ENCODE data around the gene MIX23. TPM values are rescaled to one million over a fixed set of nuclear protein-coding genes. Genes with fewer than 3 reads are reported as not detected.

The MIX23 gene
- total RNA-seq, 1 experiment from 2014 or later: 80.6 TPM

DNA sequence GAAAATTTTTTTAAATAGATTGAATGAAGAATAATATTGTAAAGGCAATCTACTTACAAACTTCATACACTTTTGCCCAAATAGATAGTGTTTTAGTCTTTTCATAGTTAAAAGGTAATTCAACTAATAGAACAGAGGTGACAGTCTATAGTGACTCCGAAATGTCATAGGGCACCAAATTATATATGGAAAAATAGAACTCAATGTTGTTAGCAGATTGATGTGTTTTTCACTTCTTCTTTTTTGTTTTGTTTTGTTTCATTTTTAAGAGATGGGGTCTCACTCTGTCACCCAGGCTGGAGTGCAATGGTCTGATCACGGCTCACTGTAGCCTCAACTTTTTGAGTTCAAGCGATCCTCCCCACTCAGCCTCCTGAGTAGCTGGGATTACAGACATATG lies 57.3 kb downstream of the MIX23 start:
- Histone ChIP-seq H3K14ac (ENCODE audit: insufficient read depth, low read length) (no peak overlapping the region), H4K5ac (ENCODE audit: insufficient read length, low read depth, low read length) (no peak overlapping the region), H2BK120ac (ENCODE audit: low read depth, low read length, poor library complexity, severe bottlenecking) (no peak overlapping the region), H3K4me2 (ENCODE audit: insufficient read depth, insufficient read length, low read length) (no peak overlapping the region), H3K23ac (ENCODE audit: insufficient read length, low read depth, low read length) (no peak overlapping the region), H3K27ac (ENCODE audit: insufficient read length, low read depth, low read length) (no peak overlapping the region), H2BK12ac (ENCODE audit: insufficient read length, low read depth, low read length) (no peak overlapping the region), H4K20me1 (ENCODE audit: control insufficient read depth, insufficient read depth, insufficient read length) (no peaks in the 10 kb centered on the region), H3K79me2 (ENCODE audit: insufficient read depth, low read length) (no peaks in the 10 kb centered on the region), H2AFZ (ENCODE audit: low read length) (no peak overlapping the region), H4K8ac (replicated peaks; ENCODE audit: insufficient read length, low read depth, low read length) (no peak overlapping the region), H3K4ac (ENCODE audit: low read depth, low read length) (no peak overlapping the region), H2BK20ac (ENCODE audit: low read depth, low read length, poor library complexity, severe bottlenecking) (no peak overlapping the region), H3K9me3 (ENCODE audit: control insufficient read depth, low read depth, low read length) (no peaks in the 10 kb centered on the region), H4K91ac (ENCODE audit: insufficient read length, low read depth, low read length) (no peak overlapping the region), H3K23me2 (ENCODE audit: insufficient read length, low read depth, low read length, poor library complexity, severe bottlenecking) (no peaks in the 10 kb centered on the region), H2BK5ac (ENCODE audit: insufficient read length, low read length) (no peak overlapping the region), H3K18ac (ENCODE audit: insufficient read length, low read depth, low read length) (no peak overlapping the region), H3K79me1 (ENCODE audit: insufficient read depth, low read depth, low read length, poor library complexity, severe bottlenecking) (no peaks in the 10 kb centered on the region), H2BK15ac (ENCODE audit: low read depth, low read length) (no peak overlapping the region), H3T11ph (ENCODE audit: low read length) (no peak overlapping the region), H2AK5ac (ENCODE audit: insufficient read length, low read length) (no peak overlapping the region), H3K27me3 (ENCODE audit: insufficient read depth, low read length) (no peaks in the 10 kb centered on the region), H3K4me1 (ENCODE audit: insufficient read depth, low read length) (no peaks in the 10 kb centered on the region), H3K9ac (ENCODE audit: extremely low read depth, insufficient read length, low read length) (no peak overlapping the region), H3K56ac (ENCODE audit: insufficient read length, low read depth, low read length) (no peak overlapping the region)
- Mint-ChIP-seq H3K9me3 (peaks cover 0 to 2% of the 10 kb centered on the region in 2 experiments; a peak in 1 of 5 replicates), H3K4me3 (no peak overlapping the region), H3K27ac (no peak overlapping the region), H3K36me3 (ENCODE audit: insufficient read depth in 1 of 3, low read depth in 3 of 3) (no peaks in the 10 kb centered on the region), H3K4me1 (no peaks in the 10 kb centered on the region), H3K27me3 (ENCODE audit: low read depth) (no peaks in the 10 kb centered on the region)
- no CpG with 5 or more reads among the region's 3 CpGs for WGBS (ENCODE audit: extremely low coverage, insufficient read length, low lambda C conversion rate)
- DNase-seq: no peak
- TF ChIP-seq, protein P1, sequence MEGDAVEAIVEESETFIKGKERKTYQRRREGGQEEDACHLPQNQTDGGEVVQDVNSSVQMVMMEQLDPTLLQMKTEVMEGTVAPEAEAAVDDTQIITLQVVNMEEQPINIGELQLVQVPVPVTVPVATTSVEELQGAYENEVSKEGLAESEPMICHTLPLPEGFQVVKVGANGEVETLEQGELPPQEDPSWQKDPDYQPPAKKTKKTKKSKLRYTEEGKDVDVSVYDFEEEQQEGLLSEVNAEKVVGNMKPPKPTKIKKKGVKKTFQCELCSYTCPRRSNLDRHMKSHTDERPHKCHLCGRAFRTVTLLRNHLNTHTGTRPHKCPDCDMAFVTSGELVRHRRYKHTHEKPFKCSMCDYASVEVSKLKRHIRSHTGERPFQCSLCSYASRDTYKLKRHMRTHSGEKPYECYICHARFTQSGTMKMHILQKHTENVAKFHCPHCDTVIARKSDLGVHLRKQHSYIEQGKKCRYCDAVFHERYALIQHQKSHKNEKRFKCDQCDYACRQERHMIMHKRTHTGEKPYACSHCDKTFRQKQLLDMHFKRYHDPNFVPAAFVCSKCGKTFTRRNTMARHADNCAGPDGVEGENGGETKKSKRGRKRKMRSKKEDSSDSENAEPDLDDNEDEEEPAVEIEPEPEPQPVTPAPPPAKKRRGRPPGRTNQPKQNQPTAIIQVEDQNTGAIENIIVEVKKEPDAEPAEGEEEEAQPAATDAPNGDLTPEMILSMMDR (conservative IDR thresholded peaks at IDR 0.05): no peak
